ENCODE data around the gene GUK1. TPM values are rescaled to one million over a fixed set of nuclear protein-coding genes. Genes with fewer than 3 reads are reported as not detected.
A peak's percentile ranks its signal among the peaks of the same experiment; 100 is the strongest.

GUK1 gene
- polyA plus RNA-seq, 3 donors, result 262 to 391 (median 316) TPM

DNA sequence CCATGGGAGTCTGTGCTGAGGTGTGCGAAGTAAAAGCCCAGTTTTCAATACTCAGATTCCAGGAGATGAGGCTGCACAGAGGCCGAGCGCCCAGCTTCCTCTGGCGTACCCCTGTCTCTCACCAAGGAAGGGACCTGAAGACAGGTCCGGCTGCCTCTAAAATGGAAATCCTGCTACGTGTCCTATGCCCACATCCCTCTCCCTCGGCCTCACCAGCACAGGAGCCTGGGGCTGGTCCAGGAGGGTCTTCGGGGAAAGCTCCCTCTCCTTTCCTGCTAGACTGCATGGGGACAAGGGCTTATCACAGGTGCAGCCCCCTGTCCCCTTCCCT lies 31.4 kb upstream of the GUK1 start:
- Histone ChIP-seq H4K20me1 (ENCODE audit: insufficient read depth, low read length) (no peaks in the 10 kb centered on the region), H3K4me2 (replicated peaks; ENCODE audit: extremely low read depth, low read length, poor library complexity, severe bottlenecking) (peak overlapping the region; percentile 92), H3K9ac (ENCODE audit: insufficient read depth, low read length, poor library complexity, severe bottlenecking) (peak overlapping the region; percentile 93), H2AFZ (ENCODE audit: insufficient read depth, low read depth, low read length, poor library complexity, severe bottlenecking) (peak overlapping the region; percentile 60), H3K4me1 (ENCODE audit: control insufficient read depth in 1 of 2, insufficient read depth in 2 of 2, low read length in 2 of 2) (peaks cover 32 to 48% of the 10 kb centered on the region in 2 donors), H3K36me3 (replicated peaks in 1 of 2; ENCODE audit: control insufficient read depth in 1 of 2, insufficient read depth in 2 of 2, low read length in 2 of 2) (peaks cover 11 to 21% of the 10 kb centered on the region in 2 donors), H3K9me3 (replicated peaks in 1 of 2; ENCODE audit: control insufficient read depth in 1 of 2, insufficient read depth in 1 of 2, low read length in 2 of 2) (no peaks in the 10 kb centered on the region), H3K79me2 (ENCODE audit: insufficient read depth, low read length) (peaks cover 37% of the 10 kb centered on the region), H3K27ac (ENCODE audit: low read depth in 1 of 2, low read length in 2 of 2) (peak overlapping the region; percentile 81 to 98), H3K27me3 (ENCODE audit: control insufficient read depth in 2 of 2, insufficient read depth in 2 of 2, low read length in 2 of 2) (no peaks in the 10 kb centered on the region), H3K4me3 (replicated peaks in 1 of 3; ENCODE audit: low read depth in 2 of 3, low read length in 3 of 3) (peak overlapping the region; percentile 83 to 92 (median 91))
- Mint-ChIP-seq H3K4me1 (peaks cover 43% of the 10 kb centered on the region), H3K27ac (peak overlapping the region; percentile 89 to 97 (median 95)), H3K4me3 (peak overlapping the region; percentile 90 to 92), H3K27me3 (ENCODE audit: low read depth in 3 of 3) (no peaks in the 10 kb centered on the region), H3K36me3 (peaks cover 13 to 21% of the 10 kb centered on the region in 2 donors), H3K9me3 (peaks cover 0 to 3% (median 1%) of the 10 kb centered on the region in 7 donors)
- intact Hi-C loops (cut with micrococcal nuclease), result loop anchor here (1.0 to 5.0 kb wide), 4 partner anchors 26 to 58 kb away; partner anchors contain the start of genes ARF1 (in 1 of the 2) and GUK1 (in 1 of the 2)
- peak in 1 of 3 donors; percentile 14 for DNase-seq
- TF ChIP-seq, protein P1, sequence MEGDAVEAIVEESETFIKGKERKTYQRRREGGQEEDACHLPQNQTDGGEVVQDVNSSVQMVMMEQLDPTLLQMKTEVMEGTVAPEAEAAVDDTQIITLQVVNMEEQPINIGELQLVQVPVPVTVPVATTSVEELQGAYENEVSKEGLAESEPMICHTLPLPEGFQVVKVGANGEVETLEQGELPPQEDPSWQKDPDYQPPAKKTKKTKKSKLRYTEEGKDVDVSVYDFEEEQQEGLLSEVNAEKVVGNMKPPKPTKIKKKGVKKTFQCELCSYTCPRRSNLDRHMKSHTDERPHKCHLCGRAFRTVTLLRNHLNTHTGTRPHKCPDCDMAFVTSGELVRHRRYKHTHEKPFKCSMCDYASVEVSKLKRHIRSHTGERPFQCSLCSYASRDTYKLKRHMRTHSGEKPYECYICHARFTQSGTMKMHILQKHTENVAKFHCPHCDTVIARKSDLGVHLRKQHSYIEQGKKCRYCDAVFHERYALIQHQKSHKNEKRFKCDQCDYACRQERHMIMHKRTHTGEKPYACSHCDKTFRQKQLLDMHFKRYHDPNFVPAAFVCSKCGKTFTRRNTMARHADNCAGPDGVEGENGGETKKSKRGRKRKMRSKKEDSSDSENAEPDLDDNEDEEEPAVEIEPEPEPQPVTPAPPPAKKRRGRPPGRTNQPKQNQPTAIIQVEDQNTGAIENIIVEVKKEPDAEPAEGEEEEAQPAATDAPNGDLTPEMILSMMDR (IDR thresholded peaks at IDR 0.05), result no peak
- 0% methylated on average over 7 of the region's 8 CpGs for WGBS (ENCODE audit: insufficient coverage)

DNA sequence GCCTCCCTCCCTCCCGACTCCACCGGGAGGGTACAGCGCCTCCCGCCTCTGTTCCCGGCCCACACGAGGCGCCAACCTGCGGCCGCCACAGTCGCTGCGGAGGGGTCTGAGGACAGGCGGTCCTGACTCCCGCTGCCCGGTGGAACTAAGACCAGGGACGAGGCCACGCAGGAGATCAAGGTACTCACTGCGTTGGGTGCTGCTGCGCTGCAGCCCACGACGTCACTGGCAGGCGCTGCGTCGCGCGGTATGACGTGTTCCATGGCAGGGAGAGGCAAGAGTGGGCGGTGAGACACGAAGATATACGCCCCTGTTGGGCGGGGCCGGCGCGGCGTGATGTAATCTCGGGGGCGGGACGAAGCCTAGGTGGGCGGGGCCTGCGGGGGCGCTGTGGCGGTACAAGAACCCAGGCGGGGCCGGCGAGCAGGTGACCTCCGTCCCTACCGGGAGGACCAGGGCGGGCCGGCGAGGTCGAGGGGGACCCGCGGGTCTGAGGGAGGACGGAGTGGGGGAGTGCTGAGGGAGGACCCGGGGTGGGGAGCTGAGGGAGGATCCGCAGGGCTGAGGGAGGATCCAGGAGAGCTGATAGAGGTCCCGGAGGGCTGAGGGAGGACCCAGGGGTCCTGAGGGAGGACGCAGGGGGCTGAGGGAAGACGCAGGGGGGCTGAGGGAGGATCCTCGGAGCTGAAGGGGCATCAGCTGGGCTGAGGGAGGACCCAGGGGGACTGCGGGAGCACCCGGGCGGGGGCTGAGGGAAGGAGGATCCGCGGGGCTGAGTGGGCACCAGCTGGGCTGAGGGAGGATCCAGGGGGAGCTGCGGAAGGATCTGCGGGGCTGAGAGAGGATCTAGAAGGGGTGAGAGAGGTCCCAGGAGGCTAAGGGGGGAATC lies 30.8 kb upstream of the GUK1 start, which contains the start of gene MRPL55:
TSS of gene MRPL55 (minus strand) at position 227 of the 889 bp plus-strand sequence. CDS start 1,039 bp downstream, outside the sequence.
- intact Hi-C loops (cut with micrococcal nuclease), result loop anchor here (1.0 to 5.0 kb wide), 3 partner anchors 27 to 33 kb away; partner anchors contain the start of genes ARF1 (in 1 of the 2) and GUK1 (in 1 of the 2)
- DNase-seq, result peak; percentile 94 to 98 (median 97)
- peaks cover 11 to 21% of the 10 kb centered on the region in 2 donors for H3K36me3 ChIP-seq (replicated peaks in 1 of 2; ENCODE audit: control insufficient read depth in 1 of 2, insufficient read depth in 2 of 2, low read length in 2 of 2)
- Mint-ChIP-seq H3K9me3 (peaks cover 0 to 3% (median 1%) of the 10 kb centered on the region in 7 donors), H3K27me3 (ENCODE audit: low read depth in 3 of 3) (no peaks in the 10 kb centered on the region), H3K27ac (peak within 1 kb of the TSS; percentile 89 to 97 (median 95)), H3K4me3 (peak within 1 kb of the TSS; percentile 90 to 92), H3K4me1 (peaks cover 37% of the 10 kb centered on the region), H3K36me3 (peaks cover 13 to 21% of the 10 kb centered on the region in 2 donors)
- peaks cover 25 to 42% of the 10 kb centered on the region in 2 donors for H3K4me1 ChIP-seq (ENCODE audit: control insufficient read depth in 1 of 2, insufficient read depth in 2 of 2, low read length in 2 of 2)
- peak within 1 kb of the TSS; percentile 92 for H3K4me2 ChIP-seq (replicated peaks; ENCODE audit: extremely low read depth, low read length, poor library complexity, severe bottlenecking)
- peaks cover 34% of the 10 kb centered on the region for H3K79me2 ChIP-seq (ENCODE audit: insufficient read depth, low read length)
- peak within 1 kb of the TSS; percentile 93 for H3K9ac ChIP-seq (ENCODE audit: insufficient read depth, low read length, poor library complexity, severe bottlenecking)
- H4K20me1 ChIP-seq (ENCODE audit: insufficient read depth, low read length), result no peaks in the 10 kb centered on the region
- TF ChIP-seq, protein P1 (IDR thresholded peaks at IDR 0.05), result no peak
- peak within 1 kb of the TSS; percentile 83 to 92 (median 91) for H3K4me3 ChIP-seq (replicated peaks in 1 of 3; ENCODE audit: low read depth in 2 of 3, low read length in 3 of 3)
- WGBS (ENCODE audit: insufficient coverage), result under 1% methylated on average over 63 of the region's 66 CpGs
- peak within 1 kb of the TSS; percentile 76 for H2AFZ ChIP-seq (ENCODE audit: insufficient read depth, low read depth, low read length, poor library complexity, severe bottlenecking)
- H3K27ac ChIP-seq (ENCODE audit: low read depth in 1 of 2, low read length in 2 of 2), result peak within 1 kb of the TSS; percentile 81 to 98
- H3K27me3 ChIP-seq (ENCODE audit: control insufficient read depth in 2 of 2, insufficient read depth in 2 of 2, low read length in 2 of 2), result no peaks in the 10 kb centered on the region
- H3K9me3 ChIP-seq (replicated peaks in 1 of 2; ENCODE audit: control insufficient read depth in 1 of 2, insufficient read depth in 1 of 2, low read length in 2 of 2), result no peaks in the 10 kb centered on the region
